GM23248 (cell line): ENCODE data around the gene VAMP1. TPM values are rescaled to one million over a fixed set of nuclear protein-coding genes. Genes with fewer than 3 reads are reported as not detected.
A peak's percentile ranks its signal among the peaks of the same experiment; 100 is the strongest.
"Not testable (repeated sequence)": the region's sequence is repeated elsewhere in the genome, so short reads cannot be mapped to it uniquely, and the experiment has no call there.

Source experiments
- DNase-seq: peaks from one replicate; pipeline ENCODE4 v3.0.0-alpha.2; 2015
- H2AFZ ChIP-seq: fragments of 200-600 bp; sonication (generic); 2 replicates; pipeline ENCODE4 v1.6.1; 2016; ENCODE audit warnings: antibody characterized with exemption
- H3F3A ChIP-seq: fragments of 200-600 bp; sonication (generic); 2 replicates; pipeline ENCODE4 v1.6.1; 2016; ENCODE audit warnings: mild to moderate bottlenecking, antibody characterized with exemption, mixed run types; ENCODE audit not compliant: insufficient read depth
- H3K27ac ChIP-seq: fragments of 200-600 bp; sonication (generic); 2 replicates; pipeline ENCODE4 v1.5.1; 2016; ENCODE audit warnings: mild to moderate bottlenecking
- H3K27me3 ChIP-seq: fragments of 200-600 bp; sonication (generic); replicated peaks from 2 replicates; pipeline ENCODE4 v1.6.1; 2016; ENCODE audit warnings: mild to moderate bottlenecking; ENCODE audit not compliant: insufficient read depth
- H3K36me3 ChIP-seq: fragments of 200-600 bp; sonication (generic); 2 replicates; pipeline ENCODE4 v1.6.1; 2016; ENCODE audit warnings: low read depth, mild to moderate bottlenecking
- H3K4me1 ChIP-seq: fragments of 200-600 bp; sonication (generic); 2 replicates; pipeline ENCODE4 v1.6.1; 2016; ENCODE audit warnings: mild to moderate bottlenecking; ENCODE audit not compliant: insufficient read depth
- H3K4me2 ChIP-seq: fragments of 200-600 bp; sonication (generic); one replicate; pipeline ENCODE4 v1.6.1; 2016; ENCODE audit warnings: mild to moderate bottlenecking; ENCODE audit not compliant: unreplicated experiment
- H3K4me3 ChIP-seq: fragments of 200-600 bp; sonication (generic); 2 replicates; pipeline ENCODE4 v1.5.1; 2016; ENCODE audit warnings: mild to moderate bottlenecking
- H3K79me2 ChIP-seq: fragments of 200-600 bp; sonication (generic); 2 replicates; pipeline ENCODE4 v1.6.1; 2016; ENCODE audit warnings: mild to moderate bottlenecking; ENCODE audit not compliant: insufficient read depth
- H3K9ac ChIP-seq: fragments of 200-600 bp; sonication (generic); 2 replicates; pipeline ENCODE4 v1.6.1; 2016; ENCODE audit warnings: mild to moderate bottlenecking
- H3K9me2 ChIP-seq: fragments of 200-600 bp; sonication (generic); 2 replicates; pipeline ENCODE4 v1.6.1; 2016; ENCODE audit warnings: mixed run types, mild to moderate bottlenecking, moderate library complexity; ENCODE audit not compliant: insufficient read depth
- H3K9me3 ChIP-seq: fragments of 200-600 bp; sonication (generic); one replicate; pipeline ENCODE4 v1.6.1; 2017; ENCODE audit warnings: low read depth
- H4K20me1 ChIP-seq: fragments of 200-600 bp; sonication (generic); 2 replicates; pipeline ENCODE4 v1.6.0; 2016; ENCODE audit not compliant: insufficient read depth
- EZH2 ChIP-seq: fragments of 200-600 bp; sonication (generic); IDR thresholded peaks from 2 replicates; pipeline ENCODE4 v1.6.1; 2018; ENCODE audit warnings: antibody characterized with exemption, mild to moderate bottlenecking; ENCODE audit not compliant: insufficient read depth, poor library complexity, severe bottlenecking
- EZH2phosphoT487 ChIP-seq: fragments of 200-600 bp; sonication (generic); IDR thresholded peaks from 2 replicates; pipeline ENCODE4 v1.6.1; 2018; ENCODE audit warnings: antibody characterized with exemption, moderate library complexity, mild to moderate bottlenecking, low read depth; ENCODE audit not compliant: insufficient read depth
- WGBS, 2 experiments: methylation state at CpG; one replicate each; pipeline ENCODE4 v1.1.6; 2015 to 2017; ENCODE audit warnings: low lambda C conversion rate in 2 of 2, low coverage in 1 of 2; ENCODE audit errors: missing lambda C conversion rate in 2 of 2; 5-methylcytosine and 5-hydroxymethylcytosine counted together
- in situ Hi-C: fragments of 300-500 bp; cut with MboI; formaldehyde crosslinking; loops from 2 replicates; pipeline ENCODE4 v1.15.0; 2020
- polyA plus RNA-seq: library from polyadenylated mRNA; unstranded; fragments of >200 nt; fragmentation: Nextera tagmentation; extraction: Ambion mirVana; gene quantifications from 2 replicates; pipeline ENCODE4 v1.2.1, GENCODE V29; 2016
- total RNA-seq: library from RNA; depleted of rRNA; stranded (reverse); fragments of >200 nt; shearing (Covaris generic); gene quantifications from 2 replicates; pipeline ENCODE4 v1.2.3, GENCODE V29; 2014

The VAMP1 gene
- total and polyA plus RNA-seq, 2 experiments from 2014 or later, result 5.0 to 9.8 TPM

- TF ChIP-seq EZH2phosphoT487, result no peak
- TF ChIP-seq EZH2, result no peak
- peaks cover 14% of the 10 kb centered on the region; the same call in 1 of the 2 replicates for H3K36me3 ChIP-seq
- H3K4me1 ChIP-seq, result peaks cover 21% of the 10 kb centered on the region
- DNase-seq, result peak; percentile 100
- H3K9me3 ChIP-seq, result no peaks in the 10 kb centered on the region
- H3K79me2 ChIP-seq, result peaks cover 61% of the 10 kb centered on the region
- WGBS, 2 experiments, result 1 to 2% methylated on average over 46 to 48 of the region's 49 CpGs
- in situ Hi-C loops, result no loop called here
- peak within 1 kb of the TSS; percentile 99 for H3K4me2 ChIP-seq
- peak within 1 kb of the TSS; percentile 97 for H3K9ac ChIP-seq
- no peaks in the 10 kb centered on the region for H3K27me3 ChIP-seq
- peak within 1 kb of the TSS; percentile 96 for H2AFZ ChIP-seq
- H3F3A ChIP-seq, result peaks cover 19% of the 10 kb centered on the region
- H3K4me3 ChIP-seq, result peak within 1 kb of the TSS; percentile 98
- H3K9me2 ChIP-seq, result no peaks in the 10 kb centered on the region
- no peaks in the 10 kb centered on the region for H4K20me1 ChIP-seq
- H3K27ac ChIP-seq, result peak within 1 kb of the TSS; percentile 98
These were observed 23.2 kb upstream of the VAMP1 start, which contains the start of gene NCAPD2 for GRCh38 chr12:6493497-6494257. Gene NCAPD2 (plus strand): TSS chr12:6494102. CDS start chr12:6495099, 997 bp downstream.

- H3K9ac ChIP-seq, result peak within 1 kb of the TSS; percentile 97
- H3K4me3 ChIP-seq, result peak within 1 kb of the TSS; percentile 98
- H3K36me3 ChIP-seq, result 0 out of 2 replicates have a peak, but pooled peaks cover 13% of the 10 kb centered on the region
- peak; percentile 98 for DNase-seq
- WGBS, 2 experiments, result 1% methylated on average over 37 to 39 of the region's 39 CpGs
- peaks cover 21% of the 10 kb centered on the region for H3K4me1 ChIP-seq
- H3K27ac ChIP-seq, result peak within 1 kb of the TSS; percentile 98
- no peaks in the 10 kb centered on the region for H4K20me1 ChIP-seq
- peaks cover 54% of the 10 kb centered on the region for H3K79me2 ChIP-seq
- peak within 1 kb of the TSS; percentile 99 for H3K4me2 ChIP-seq
- in situ Hi-C loops, result no loop called here
- no peaks in the 10 kb centered on the region for H3K9me3 ChIP-seq
- TF ChIP-seq EZH2 (no peak), EZH2phosphoT487 (no peak)
- peaks cover 19% of the 10 kb centered on the region for H3F3A ChIP-seq
- no peaks in the 10 kb centered on the region for H3K9me2 ChIP-seq
- peak within 1 kb of the TSS; percentile 96 for H2AFZ ChIP-seq
- H3K27me3 ChIP-seq, result no peaks in the 10 kb centered on the region
These were observed 22.5 kb upstream of the VAMP1 start, which contains the start of gene MRPL51 for GRCh38 chr12:6492838-6493496. Gene MRPL51 (minus strand): TSS chr12:6493262. CDS start chr12:6493136, 126 bp downstream.

GRCh38 chr12:6490673-6491072 lies 20.2 kb upstream of the VAMP1 start:
- H3K4me3 ChIP-seq, H3K9me2 ChIP-seq, in situ Hi-C loops, H3K4me2 ChIP-seq, H3K9me3 ChIP-seq, H3K27ac ChIP-seq, H3K9ac ChIP-seq, H2AFZ ChIP-seq, DNase-seq, H3K27me3 ChIP-seq, H4K20me1 ChIP-seq, H3K36me3 ChIP-seq: not testable (repeated sequence)
- peaks cover 21% of the 10 kb centered on the region for H3K4me1 ChIP-seq
- H3F3A ChIP-seq, result peaks cover 19% of the 10 kb centered on the region
- H3K79me2 ChIP-seq, result peaks cover 32% of the 10 kb centered on the region
- 97 to 100% methylated on average over 1 of the region's 1 CpG for WGBS, 2 experiments

GRCh38 chr12:6489449-6489848 lies 19.0 kb upstream of the VAMP1 start:
- Histone ChIP-seq H3F3A (peaks cover 15% of the 10 kb centered on the region), H3K36me3 (0 out of 2 replicates have a peak, but pooled peaks cover 7% of the 10 kb centered on the region), H3K79me2 (peaks cover 20% of the 10 kb centered on the region), H3K27ac (no peak overlapping the region), H3K9me2 (no peaks in the 10 kb centered on the region), H3K4me2 (no peak overlapping the region), H3K4me1 (peaks cover 9% of the 10 kb centered on the region), H3K4me3 (no peak overlapping the region), H4K20me1 (no peaks in the 10 kb centered on the region), H3K27me3 (no peaks in the 10 kb centered on the region), H3K9ac (no peak overlapping the region), H3K9me3 (no peaks in the 10 kb centered on the region), H2AFZ (no peak overlapping the region)
- DNase-seq, result peak; percentile 32
- no peak for TF ChIP-seq EZH2
- no peak for TF ChIP-seq EZH2phosphoT487
- WGBS, 2 experiments, result 53 to 65% methylated on average over 4 of the region's 4 CpGs
- in situ Hi-C loops, result no loop called here
